Endodermal cell (in vitro differentiated cells): ENCODE measurements around the gene BRICD5. TPM values are rescaled to one million over a fixed set of nuclear protein-coding genes. Genes with fewer than 3 reads are reported as not detected.
A peak's percentile ranks its signal among the peaks of the same experiment; 100 is the strongest.

Experiments used
- DNase-seq: peaks from one replicate; pipeline ENCODE4 v3.0.0-alpha.2; 2017
- H3K27ac ChIP-seq: 2 replicates; pipeline ENCODE4 v1.5.1; 2013; ENCODE audit warnings: mild to moderate bottlenecking, low read depth, low read length, moderate library complexity
- H3K27me3 ChIP-seq: 2 replicates; pipeline ENCODE4 v1.6.1; 2013; ENCODE audit warnings: mild to moderate bottlenecking, low read length, moderate library complexity; ENCODE audit not compliant: insufficient read depth, control insufficient read depth, poor library complexity, severe bottlenecking
- H3K36me3 ChIP-seq: 2 replicates; pipeline ENCODE4 v1.7.0; 2013; ENCODE audit warnings: mild to moderate bottlenecking, low read length, moderate library complexity; ENCODE audit not compliant: control insufficient read depth, insufficient read depth
- H3K4me1 ChIP-seq: one replicate; pipeline ENCODE4 v1.7.0; 2013; ENCODE audit warnings: low read length; ENCODE audit not compliant: control insufficient read depth, insufficient read depth
- H3K4me3 ChIP-seq: 2 replicates; pipeline ENCODE4 v1.5.1; 2013; ENCODE audit warnings: mild to moderate bottlenecking, low read length, moderate library complexity
- H3K9ac ChIP-seq: 2 replicates; pipeline ENCODE4 v1.6.1; 2013; ENCODE audit warnings: mild to moderate bottlenecking, low read length, moderate library complexity; ENCODE audit not compliant: poor library complexity, severe bottlenecking; ENCODE audit errors: extremely low read depth
- H3K9me3 ChIP-seq: 2 replicates; pipeline ENCODE4 v1.6.1; 2013; ENCODE audit warnings: mild to moderate bottlenecking, low read length, moderate library complexity; ENCODE audit not compliant: control insufficient read depth
- H3K27ac Mint-ChIP-seq: 2 replicates; pipeline ENCODE4 v1.8.0; 2020; ENCODE audit warnings: mixed read lengths
- H3K27me3 Mint-ChIP-seq: 2 replicates; pipeline ENCODE4 v1.8.0; 2021; ENCODE audit warnings: mild to moderate bottlenecking, mixed read lengths; ENCODE audit not compliant: insufficient read depth
- H3K36me3 Mint-ChIP-seq: 2 replicates; pipeline ENCODE4 v1.8.0; 2020; ENCODE audit warnings: low read depth, mixed read lengths
- H3K4me1 Mint-ChIP-seq: 2 replicates; pipeline ENCODE4 v1.8.0; 2020; ENCODE audit warnings: mixed read lengths
- H3K4me3 Mint-ChIP-seq: 2 replicates; pipeline ENCODE4 v1.8.0; 2020; ENCODE audit warnings: mild to moderate bottlenecking, moderate library complexity, mixed read lengths
- H3K9me3 Mint-ChIP-seq: 2 replicates; pipeline ENCODE4 v1.8.0; 2020; ENCODE audit warnings: mild to moderate bottlenecking, mixed read lengths
- CTCF ChIP-seq: fragments of 200-600 bp; sonication (generic); conservative IDR thresholded peaks from 2 replicates; pipeline ENCODE4 v1.5.0; 2021; ENCODE audit warnings: antibody characterized with exemption, mild to moderate bottlenecking
- WGBS, 2 experiments: methylation state at CpG; one replicate each; pipeline versions ENCODE4 v1.1.5 to v1.1.7; 2013; ENCODE audit warnings: missing lambda C conversion rate in 2 of 2, mixed read lengths in 1 of 2; ENCODE audit not compliant: insufficient coverage in 1 of 2, insufficient read length in 1 of 2; 5-methylcytosine and 5-hydroxymethylcytosine counted together
- total RNA-seq, 2 donors: library from RNA; stranded (reverse); fragmentation: NEBNext Ultra II Directional in 1 of 2; extraction: Animal tissue kit (Norgen Biotek cat#: 25700) in 1 of 2; gene quantifications; 2 replicates in 1 of 2; 3 replicates in 1 of 2; pipeline ENCODE4 v1.2.1, GENCODE V29; 2021

Gene BRICD5
- total RNA-seq, 2 donors from 2014 or later = 7.7 to 15.0 TPM

DNA sequence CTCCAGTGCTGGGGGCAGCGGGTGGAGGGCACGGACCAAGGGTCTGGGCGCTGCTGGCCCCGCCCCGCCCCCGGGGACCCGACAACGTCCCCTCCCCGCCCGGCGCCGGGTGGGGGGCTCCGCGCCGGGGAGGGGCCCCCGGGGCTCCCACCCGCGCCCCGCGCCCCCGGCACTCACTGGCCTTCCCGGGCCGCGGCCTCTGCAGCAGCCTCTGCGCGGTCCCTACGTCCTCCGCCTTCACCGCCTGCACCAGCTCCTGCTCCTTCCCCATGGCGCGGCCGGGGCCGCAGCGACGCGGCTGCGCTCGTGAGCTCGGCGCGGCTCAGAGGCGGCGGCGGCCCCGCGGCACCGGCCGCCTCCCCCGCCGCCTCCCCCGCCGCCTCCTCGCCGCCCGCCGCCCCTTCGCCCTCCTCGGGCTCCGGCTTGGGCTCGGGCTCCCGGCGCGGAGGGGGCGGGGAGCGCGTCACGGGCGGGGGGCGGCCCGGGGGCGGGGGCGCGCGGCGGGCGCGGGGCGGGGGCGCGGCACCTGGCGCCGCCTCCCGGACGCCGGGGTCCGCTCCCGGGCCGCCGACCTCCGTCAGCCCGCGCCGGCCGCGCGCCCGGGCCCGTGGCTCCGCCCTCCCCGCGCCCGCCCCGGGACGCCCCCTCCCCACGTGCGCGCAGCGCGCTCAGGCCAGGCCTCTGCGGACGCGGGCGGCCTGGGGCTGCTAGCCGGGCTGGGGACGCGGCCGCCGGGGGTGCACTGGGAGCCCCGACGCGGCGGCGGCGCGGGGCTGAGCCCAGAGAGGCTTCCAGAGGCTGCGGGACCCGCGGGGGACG lies 14.3 kb downstream of the BRICD5 start, which contains the start of gene CASKIN1:
TSS of gene CASKIN1 (minus strand) at position 444 of the 819 bp plus-strand sequence. CDS start at position 271, 173 bp downstream.
- Mint-ChIP-seq H3K36me3 (no peaks in the 10 kb centered on the region), H3K9me3 (no peaks in the 10 kb centered on the region), H3K4me3 (peak within 1 kb of the TSS; percentile 52), H3K27me3 (peaks cover 50% of the 10 kb centered on the region), H3K27ac (no peak within 1 kb of the TSS), H3K4me1 (no peaks in the 10 kb centered on the region)
- TF ChIP-seq CTCF = no peak
- Histone ChIP-seq H3K4me1 (peaks cover 7% of the 10 kb centered on the region), H3K27ac (no peak within 1 kb of the TSS), H3K9ac (no peak within 1 kb of the TSS), H3K27me3 (peaks cover 48% of the 10 kb centered on the region), H3K9me3 (no peaks in the 10 kb centered on the region), H3K4me3 (peak within 1 kb of the TSS; percentile 66), H3K36me3 (no peaks in the 10 kb centered on the region)
- DNase-seq = peak; percentile 71
- 0% methylated on average over 13 to 107 of the region's 129 CpGs for WGBS, 2 experiments

DNA sequence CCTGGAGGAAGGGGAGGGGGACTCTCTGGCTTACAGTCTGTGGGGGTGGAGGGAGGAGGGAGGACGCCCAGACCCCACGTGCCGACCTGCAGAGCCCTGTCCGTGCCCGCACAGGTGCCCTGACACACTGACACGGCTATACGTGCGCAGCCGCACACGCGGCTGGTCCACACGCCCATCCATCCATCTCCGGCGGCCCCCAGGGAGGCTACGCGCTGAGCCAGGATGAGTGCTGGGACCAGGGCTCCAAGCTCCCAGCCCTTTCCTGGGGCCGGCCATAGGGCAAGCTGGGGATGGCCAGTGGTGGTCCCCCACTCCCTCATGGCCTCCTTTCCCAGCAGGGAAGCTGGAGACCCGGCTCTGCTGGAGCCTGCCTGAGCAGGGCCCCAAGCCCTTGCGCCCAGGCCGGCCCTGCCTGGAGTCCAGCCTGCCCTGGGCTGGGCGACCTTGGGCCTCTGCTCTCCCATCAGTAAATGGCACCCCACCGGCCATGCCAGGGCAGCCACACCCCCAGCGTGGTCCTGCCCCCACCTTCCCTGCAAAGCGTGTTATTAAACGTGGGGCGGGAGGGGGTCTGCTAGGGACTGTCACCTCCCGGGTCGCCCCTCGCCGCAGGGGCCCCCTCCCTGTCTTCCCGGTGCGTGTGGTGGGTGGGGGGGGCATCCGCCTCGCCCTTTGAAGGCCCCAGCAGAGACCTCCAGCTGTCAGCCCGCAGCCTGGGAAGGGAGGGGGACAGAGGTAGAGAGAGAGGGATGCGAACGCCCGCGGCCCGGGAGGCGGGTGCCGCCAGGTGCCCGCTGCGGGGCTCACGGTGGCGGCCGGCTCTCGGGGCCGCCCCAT lies 15.1 kb downstream of the BRICD5 start:
- no peak for DNase-seq
- TF ChIP-seq CTCF = no peak
- Mint-ChIP-seq H3K27ac (no peak overlapping the region), H3K4me1 (no peaks in the 10 kb centered on the region), H3K4me3 (peak overlapping the region; percentile 49), H3K36me3 (no peaks in the 10 kb centered on the region), H3K9me3 (no peaks in the 10 kb centered on the region), H3K27me3 (peaks cover 44% of the 10 kb centered on the region)
- Histone ChIP-seq H3K27me3 (peaks cover 45% of the 10 kb centered on the region), H3K27ac (no peak overlapping the region), H3K9ac (no peak overlapping the region), H3K36me3 (no peaks in the 10 kb centered on the region), H3K4me3 (peak overlapping the region; percentile 66), H3K9me3 (no peaks in the 10 kb centered on the region), H3K4me1 (peaks cover 7% of the 10 kb centered on the region)
- 5 to 11% methylated on average over 21 to 47 of the region's 49 CpGs for WGBS, 2 experiments

- no peaks in the 10 kb centered on the region for H3K9me3 ChIP-seq
- peak; percentile 90 for DNase-seq
These were observed 15.8 kb downstream of the BRICD5 start for GRCh38 chr16:2194852-2195321.

More at GRCh38 chr16:2194852-2195321, 15.8 kb downstream of the BRICD5 start:
- Histone ChIP-seq H3K36me3 (no peaks in the 10 kb centered on the region), H3K9ac (no peak overlapping the region), H3K4me1 (peaks cover 7% of the 10 kb centered on the region), H3K27ac (no peak overlapping the region), H3K4me3 (peak overlapping the region; percentile 66), H3K27me3 (peaks cover 38% of the 10 kb centered on the region)
- 19 to 20% methylated on average over 6 to 10 of the region's 10 CpGs for WGBS, 2 experiments
- H3K9me3 Mint-ChIP-seq = no peaks in the 10 kb centered on the region
- peak overlapping the region; percentile 49 for H3K4me3 Mint-ChIP-seq
- no peaks in the 10 kb centered on the region for H3K4me1 Mint-ChIP-seq
- H3K36me3 Mint-ChIP-seq = no peaks in the 10 kb centered on the region
- H3K27ac Mint-ChIP-seq = peak overlapping the region; percentile 17
- peaks cover 37% of the 10 kb centered on the region for H3K27me3 Mint-ChIP-seq
- peak; percentile 84 for TF ChIP-seq CTCF
